ENCODE data around the gene TMEM198.

DNA sequence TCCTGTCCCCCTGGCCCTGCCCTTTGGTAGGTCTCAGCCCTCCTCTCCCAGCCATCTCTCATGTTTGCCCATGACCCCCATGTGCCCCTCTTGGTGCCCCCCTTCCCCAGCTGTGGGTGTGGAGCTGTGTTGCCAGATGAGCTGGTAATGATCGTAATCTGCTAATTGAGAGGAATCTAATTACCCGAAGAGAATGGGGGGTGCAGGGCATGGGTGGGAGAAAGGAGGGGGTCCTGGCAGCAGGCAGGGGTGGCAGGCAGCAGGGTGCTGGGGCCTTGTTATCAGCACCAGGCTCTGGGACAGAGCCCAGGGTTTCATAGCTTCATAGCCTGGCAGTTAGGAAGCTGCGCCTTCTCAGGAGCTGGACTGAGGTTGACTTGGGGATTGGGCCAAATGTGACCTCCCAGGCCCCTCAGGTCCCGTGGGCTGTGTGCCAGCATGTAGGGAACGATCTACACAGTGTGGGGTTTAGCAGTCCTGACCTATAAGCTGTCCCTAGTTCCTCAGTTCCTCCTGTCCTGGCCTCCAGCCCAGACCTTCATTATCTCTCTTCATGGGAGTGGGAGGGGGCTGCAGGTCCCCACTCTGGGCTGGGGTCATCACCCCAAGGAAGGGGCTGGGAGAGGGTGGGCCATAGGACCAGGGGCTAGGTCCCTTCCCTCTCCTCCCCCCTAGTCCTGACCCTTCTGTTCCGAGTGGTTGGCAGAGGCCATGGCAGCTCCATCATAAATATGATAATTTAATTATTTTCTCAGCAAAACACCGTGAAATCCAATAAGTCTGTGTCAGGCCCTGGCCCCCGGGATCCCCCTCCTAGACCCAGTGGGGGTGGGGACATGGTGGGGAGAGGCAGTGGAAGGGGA, 36.0 kb upstream of the TMEM198 start:
- TF ChIP-seq, protein P1, sequence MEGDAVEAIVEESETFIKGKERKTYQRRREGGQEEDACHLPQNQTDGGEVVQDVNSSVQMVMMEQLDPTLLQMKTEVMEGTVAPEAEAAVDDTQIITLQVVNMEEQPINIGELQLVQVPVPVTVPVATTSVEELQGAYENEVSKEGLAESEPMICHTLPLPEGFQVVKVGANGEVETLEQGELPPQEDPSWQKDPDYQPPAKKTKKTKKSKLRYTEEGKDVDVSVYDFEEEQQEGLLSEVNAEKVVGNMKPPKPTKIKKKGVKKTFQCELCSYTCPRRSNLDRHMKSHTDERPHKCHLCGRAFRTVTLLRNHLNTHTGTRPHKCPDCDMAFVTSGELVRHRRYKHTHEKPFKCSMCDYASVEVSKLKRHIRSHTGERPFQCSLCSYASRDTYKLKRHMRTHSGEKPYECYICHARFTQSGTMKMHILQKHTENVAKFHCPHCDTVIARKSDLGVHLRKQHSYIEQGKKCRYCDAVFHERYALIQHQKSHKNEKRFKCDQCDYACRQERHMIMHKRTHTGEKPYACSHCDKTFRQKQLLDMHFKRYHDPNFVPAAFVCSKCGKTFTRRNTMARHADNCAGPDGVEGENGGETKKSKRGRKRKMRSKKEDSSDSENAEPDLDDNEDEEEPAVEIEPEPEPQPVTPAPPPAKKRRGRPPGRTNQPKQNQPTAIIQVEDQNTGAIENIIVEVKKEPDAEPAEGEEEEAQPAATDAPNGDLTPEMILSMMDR (IDR thresholded peaks at IDR 0.05) = no peak
- no peak for TF ChIP-seq ZFX (IDR thresholded peaks at IDR 0.05; ENCODE audit: borderline replicate concordance)
